Astrocyte of the cerebellum (primary cell): ENCODE measurements around the gene HUS1.
"Not testable (repeated sequence)": the region's sequence is repeated elsewhere in the genome, so short reads cannot be mapped to it uniquely, and the experiment has no call there.

Source experiments
- DNase-seq: peaks from one replicate; pipeline ENCODE4 v3.0.0-alpha.2; 2011; ENCODE audit warnings: low read depth
- H3K4me3 ChIP-seq: 2 replicates; pipeline ENCODE4 v1.5.1; 2011; ENCODE audit warnings: mild to moderate bottlenecking, low read depth, low read length, moderate library complexity
- in situ Hi-C: cut with HindIII; loops from 2 replicates; pipeline ENCODE4 v1.10.0; 2017; ENCODE audit warnings: low sequenced_read_pairs
- TF ChIP-seq, protein P1 (sequence below): IDR thresholded peaks from 2 replicates; pipeline ENCODE4 v1.5.1; 2012; ENCODE audit warnings: low read length, low read depth, moderate library complexity, mild to moderate bottlenecking; ENCODE audit errors: missing control alignments

Gene HUS1

DNA sequence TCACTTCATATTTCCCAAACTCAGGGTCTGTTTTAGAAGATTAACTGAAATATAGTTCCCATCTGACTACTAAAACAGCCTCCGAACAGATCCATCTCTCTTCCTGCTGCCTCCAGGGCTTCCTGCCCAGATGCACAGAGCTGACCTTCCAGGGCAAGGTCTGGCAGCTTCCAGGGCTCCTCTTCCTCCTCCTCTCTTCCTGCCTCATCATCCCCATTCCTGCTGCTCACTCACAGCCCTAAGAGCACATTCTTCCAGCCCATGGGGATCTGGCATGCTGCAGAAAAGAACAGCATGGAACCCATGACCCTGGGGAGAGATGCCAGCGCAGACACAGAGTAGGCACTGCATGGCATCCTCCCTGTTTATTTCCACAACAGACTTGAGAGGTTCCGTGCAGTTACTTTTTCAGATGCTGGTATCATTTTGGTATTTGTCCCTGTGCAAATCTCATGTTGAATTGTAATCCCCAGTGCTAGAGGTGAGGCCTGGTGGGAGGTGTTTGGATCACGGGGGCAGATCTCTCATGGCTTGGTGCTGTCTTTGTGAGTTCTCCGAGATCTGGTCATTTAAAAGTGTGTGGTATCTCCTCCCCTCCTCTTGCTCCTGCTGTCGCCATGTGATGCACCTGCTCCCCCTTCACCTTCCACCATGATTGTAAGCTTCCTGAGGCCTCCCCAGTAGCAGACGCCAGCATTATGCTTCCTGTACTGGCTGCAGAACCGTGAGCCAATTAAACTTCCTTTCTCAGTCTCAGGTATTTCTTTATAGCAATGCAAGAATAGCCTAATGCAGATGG lies 35.5 kb downstream of the HUS1 start:
- H3K4me3 ChIP-seq: no peak overlapping the region
- no peak for DNase-seq
- in situ Hi-C loops: no loop called here
- TF ChIP-seq, protein P1, sequence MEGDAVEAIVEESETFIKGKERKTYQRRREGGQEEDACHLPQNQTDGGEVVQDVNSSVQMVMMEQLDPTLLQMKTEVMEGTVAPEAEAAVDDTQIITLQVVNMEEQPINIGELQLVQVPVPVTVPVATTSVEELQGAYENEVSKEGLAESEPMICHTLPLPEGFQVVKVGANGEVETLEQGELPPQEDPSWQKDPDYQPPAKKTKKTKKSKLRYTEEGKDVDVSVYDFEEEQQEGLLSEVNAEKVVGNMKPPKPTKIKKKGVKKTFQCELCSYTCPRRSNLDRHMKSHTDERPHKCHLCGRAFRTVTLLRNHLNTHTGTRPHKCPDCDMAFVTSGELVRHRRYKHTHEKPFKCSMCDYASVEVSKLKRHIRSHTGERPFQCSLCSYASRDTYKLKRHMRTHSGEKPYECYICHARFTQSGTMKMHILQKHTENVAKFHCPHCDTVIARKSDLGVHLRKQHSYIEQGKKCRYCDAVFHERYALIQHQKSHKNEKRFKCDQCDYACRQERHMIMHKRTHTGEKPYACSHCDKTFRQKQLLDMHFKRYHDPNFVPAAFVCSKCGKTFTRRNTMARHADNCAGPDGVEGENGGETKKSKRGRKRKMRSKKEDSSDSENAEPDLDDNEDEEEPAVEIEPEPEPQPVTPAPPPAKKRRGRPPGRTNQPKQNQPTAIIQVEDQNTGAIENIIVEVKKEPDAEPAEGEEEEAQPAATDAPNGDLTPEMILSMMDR: no peak

DNA sequence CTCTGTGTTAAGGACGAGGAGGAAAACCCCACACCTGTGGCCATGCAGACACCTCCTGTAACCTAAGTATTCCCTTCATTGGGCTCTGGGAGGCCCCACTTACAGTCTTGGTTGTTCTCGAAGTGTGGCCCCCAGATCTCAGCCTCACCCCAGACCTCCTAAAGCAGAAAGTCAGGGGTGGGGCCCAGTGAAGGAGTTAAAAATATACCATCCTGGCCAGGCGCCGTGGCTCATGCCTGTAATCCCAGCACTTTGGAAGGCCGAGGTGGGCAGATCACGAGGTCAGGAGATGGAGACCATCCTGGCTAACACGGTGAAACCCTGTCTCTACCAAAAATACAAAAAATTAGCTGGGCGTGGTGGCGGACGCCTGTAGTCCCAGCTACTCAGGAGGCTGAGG lies 36.8 kb downstream of the HUS1 start:
- in situ Hi-C loops, DNase-seq, H3K4me3 ChIP-seq: not testable (repeated sequence)

DNA sequence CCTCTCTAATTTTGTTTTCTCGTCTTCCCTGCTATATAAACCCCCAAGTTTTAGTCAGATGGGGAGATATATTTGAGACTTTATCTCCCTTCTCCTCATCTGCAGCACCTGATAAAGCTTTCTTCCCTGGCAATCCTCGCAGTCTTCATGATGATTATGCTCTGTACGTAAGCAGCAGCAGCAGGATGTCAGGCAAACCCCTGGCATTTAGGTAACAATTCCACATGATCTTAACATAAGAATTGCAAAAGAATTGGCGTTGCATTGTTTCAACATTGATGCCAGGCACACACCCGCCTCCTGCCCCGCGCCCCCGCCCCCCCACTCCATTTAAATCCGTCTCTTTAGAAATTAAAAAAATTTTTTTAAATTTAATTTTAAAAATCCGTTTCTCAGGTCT lies 37.3 kb downstream of the HUS1 start:
- no peak for DNase-seq
- TF ChIP-seq, protein P1: no peak
- in situ Hi-C loops: no loop called here
- H3K4me3 ChIP-seq: no peak overlapping the region

DNA sequence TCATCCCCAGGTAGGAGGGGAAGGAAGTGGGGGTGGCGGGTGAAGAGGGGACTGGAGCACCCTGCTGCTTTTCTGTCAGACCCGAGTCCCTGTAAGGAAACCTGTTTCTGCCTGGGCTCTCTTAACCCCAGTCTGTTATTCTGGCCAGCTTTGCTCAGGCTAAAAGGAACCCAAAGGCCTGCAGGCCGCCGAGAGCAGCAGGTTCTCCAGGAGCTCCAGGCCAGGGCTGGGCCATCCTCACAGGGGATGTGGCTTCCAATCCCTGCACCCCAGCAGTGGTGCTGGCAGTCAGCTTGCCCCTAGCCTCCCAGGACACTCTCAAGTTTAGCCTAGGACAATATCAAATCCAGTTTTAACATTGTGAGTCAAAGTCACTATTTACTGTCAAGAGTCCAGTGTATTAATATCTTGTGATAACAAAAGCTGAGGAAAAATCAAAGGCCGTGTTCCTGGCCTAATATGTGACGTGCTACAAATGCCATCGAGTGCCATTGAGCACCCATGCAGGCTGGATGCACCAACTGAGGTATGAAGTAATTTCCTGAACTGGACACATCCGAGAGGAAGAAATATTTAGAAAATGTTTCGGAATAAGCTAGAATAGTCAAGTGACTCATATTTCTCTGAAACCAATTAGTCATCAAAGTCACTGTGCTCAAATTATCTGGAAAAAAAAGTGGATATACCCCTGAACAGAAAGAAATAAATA lies 38.1 kb downstream of the HUS1 start:
- in situ Hi-C loops: no loop called here
- DNase-seq: no peak
- TF ChIP-seq, protein P1: no peak
- H3K4me3 ChIP-seq: no peak overlapping the region

DNA sequence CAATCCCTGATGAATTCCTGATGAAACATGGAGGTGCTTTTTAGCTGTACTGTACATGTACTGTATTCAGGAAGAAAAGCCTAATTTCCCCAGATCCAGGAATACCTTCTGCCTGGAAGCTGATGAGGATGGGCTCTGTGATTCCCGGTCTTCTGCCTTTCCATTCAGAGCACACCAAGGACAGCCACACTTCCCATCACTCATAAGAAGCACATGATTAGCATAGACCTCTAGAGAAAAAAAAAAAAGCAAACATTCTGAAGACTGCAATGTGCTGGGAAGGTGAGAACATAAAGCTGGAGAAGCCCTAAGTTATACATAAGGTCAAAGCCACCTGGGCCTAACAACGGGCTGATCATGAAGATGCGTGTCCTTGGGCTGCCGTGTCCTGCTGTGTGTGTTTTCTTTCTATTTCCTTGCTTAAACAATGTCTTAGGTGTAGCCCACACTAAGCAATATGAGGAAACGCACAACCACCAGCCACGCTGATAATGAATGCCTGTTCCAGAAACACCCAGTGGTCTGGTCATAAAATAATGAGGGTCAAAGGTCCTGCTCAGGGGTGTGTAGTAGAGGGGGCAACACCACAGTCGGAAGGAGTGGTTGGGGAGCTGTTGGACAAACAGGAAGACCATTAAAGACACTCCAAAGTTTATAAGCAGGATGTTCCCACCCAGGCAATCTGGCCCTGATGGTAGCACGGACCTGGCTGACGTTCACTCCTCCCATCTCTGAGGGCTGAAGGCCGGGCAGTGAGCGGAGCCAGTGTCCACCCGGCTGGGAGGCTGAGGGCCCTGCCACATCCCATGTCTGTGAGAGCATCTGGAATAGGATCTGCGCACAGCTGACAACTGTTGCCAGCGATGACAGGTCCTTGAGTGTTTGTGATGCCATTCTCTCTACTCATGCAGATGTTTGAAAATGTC lies 39.1 kb downstream of the HUS1 start:
- H3K4me3 ChIP-seq: no peak overlapping the region
- no peak for DNase-seq
- in situ Hi-C loops: no loop called here
- TF ChIP-seq, protein P1: no peak

DNA sequence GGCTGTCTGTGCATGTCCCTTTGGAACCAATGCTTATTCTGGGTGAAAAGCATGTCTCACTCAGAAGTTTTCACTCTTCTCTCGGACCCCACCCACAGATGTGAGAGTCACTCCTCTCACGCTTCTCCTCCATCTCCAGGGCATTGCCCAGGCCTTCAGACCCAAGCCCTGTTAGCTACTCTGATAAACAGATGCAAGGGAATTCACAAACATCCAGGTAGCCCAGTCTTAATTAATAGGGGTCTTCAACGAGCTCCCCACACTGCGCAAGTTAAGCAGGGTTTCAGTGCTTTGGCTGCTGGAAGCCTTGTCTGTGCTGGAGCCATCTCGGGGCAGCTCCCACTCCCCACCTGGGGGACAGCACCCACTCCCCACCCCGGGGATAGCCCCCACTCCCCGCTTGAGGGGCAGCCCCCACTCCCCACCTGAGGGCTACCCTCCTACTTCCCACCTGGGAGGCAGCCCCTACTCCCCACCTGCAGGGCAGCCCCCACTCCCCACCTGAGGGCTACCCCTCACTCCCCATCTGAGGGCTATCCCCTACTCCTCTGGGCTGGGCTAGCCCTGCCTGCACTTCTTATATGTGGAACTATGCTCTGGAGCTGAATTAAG lies 39.9 kb downstream of the HUS1 start:
- in situ Hi-C loops: no loop called here
- no peak overlapping the region for H3K4me3 ChIP-seq
- TF ChIP-seq, protein P1: no peak
- DNase-seq: no peak
